Measurements from ENCODE around the gene USP21. TPM values are rescaled to one million over a fixed set of nuclear protein-coding genes. Genes with fewer than 3 reads are reported as not detected.

USP21 gene
- total RNA-seq, result 10 to 100 TPM; 13.7 to 28.8 (median 25.3) TPM

GRCh38 chr1:161159087-161159912 is at the start of gene USP21:
Gene USP21, plus strand, starts transcription at chr1:161159500. Its CDS starts 1,141 bp downstream, at chr1:161160641.
- intact Hi-C loops (cut with DNase I; ENCODE audit: low total_unique reads), result no loop called here
- peak; percentile 91 to 99 for DNase-seq (ENCODE audit: low spot score in 2 of 2)
- peak within 1 kb of the TSS; percentile 98 for H3K4me3 ChIP-seq (ENCODE audit: low read depth, poor library complexity, severe bottlenecking)
- WGBS, 2 donors, result 1 to 3% methylated on average over 27 to 55 of the region's 60 CpGs
- TF ChIP-seq POLR2A (IDR thresholded peaks at IDR 0.05), result no peak
- TF ChIP-seq, protein P1, sequence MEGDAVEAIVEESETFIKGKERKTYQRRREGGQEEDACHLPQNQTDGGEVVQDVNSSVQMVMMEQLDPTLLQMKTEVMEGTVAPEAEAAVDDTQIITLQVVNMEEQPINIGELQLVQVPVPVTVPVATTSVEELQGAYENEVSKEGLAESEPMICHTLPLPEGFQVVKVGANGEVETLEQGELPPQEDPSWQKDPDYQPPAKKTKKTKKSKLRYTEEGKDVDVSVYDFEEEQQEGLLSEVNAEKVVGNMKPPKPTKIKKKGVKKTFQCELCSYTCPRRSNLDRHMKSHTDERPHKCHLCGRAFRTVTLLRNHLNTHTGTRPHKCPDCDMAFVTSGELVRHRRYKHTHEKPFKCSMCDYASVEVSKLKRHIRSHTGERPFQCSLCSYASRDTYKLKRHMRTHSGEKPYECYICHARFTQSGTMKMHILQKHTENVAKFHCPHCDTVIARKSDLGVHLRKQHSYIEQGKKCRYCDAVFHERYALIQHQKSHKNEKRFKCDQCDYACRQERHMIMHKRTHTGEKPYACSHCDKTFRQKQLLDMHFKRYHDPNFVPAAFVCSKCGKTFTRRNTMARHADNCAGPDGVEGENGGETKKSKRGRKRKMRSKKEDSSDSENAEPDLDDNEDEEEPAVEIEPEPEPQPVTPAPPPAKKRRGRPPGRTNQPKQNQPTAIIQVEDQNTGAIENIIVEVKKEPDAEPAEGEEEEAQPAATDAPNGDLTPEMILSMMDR (IDR thresholded peaks at IDR 0.05), result no peak

DNA sequence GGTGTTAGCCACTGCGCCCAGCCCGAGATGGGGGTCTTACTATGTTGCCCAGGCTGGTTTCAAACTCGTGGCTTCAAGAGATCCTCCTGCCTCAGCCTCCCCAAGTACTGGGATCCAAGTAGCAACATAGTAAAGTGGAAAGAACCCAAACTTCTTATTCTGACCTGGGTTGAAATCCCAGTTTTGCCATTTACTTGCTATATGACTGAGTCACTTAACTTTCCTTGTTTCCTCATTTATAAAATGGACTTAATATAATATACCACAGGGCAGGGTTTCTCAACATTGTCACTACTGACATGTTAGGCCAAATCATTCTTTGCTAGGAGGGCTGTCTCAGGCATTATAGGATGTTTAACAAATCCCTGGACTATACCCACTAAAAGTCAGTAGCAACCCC is 48.2 kb upstream of the USP21 start:
- intact Hi-C loops (cut with DNase I; ENCODE audit: low total_unique reads), result no loop called here
- H3K4me3 ChIP-seq (ENCODE audit: low read depth, poor library complexity, severe bottlenecking), result no peak overlapping the region
- no peak for DNase-seq (ENCODE audit: low spot score in 2 of 2)
- TF ChIP-seq POLR2A (IDR thresholded peaks at IDR 0.05), result no peak
- TF ChIP-seq, protein P1 (IDR thresholded peaks at IDR 0.05), result no peak
- WGBS, 2 donors, result 96 to 100% methylated on average over 3 of the region's 3 CpGs

DNA sequence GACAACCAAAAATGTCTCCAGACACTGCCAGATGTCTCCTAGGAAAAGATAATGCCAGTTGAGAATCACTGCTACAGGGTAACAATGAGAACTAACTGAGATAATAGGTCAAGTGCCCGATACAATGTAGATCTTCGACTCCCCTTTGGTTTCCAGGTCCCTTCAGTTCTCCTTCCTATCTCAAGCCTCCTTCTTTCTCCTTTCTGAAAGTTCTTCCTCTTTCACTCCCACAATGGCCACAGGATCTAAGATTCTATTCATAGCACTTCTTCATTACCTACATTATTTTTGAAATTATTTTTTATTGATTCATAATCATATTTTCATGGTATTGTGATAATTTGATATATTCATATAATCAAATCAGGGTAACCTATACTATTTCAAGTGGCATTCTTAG is 47.8 kb upstream of the USP21 start:
- TF ChIP-seq, protein P1 (IDR thresholded peaks at IDR 0.05), result no peak
- no peak for TF ChIP-seq POLR2A (IDR thresholded peaks at IDR 0.05)
- 76 to 91% methylated on average over 2 of the region's 2 CpGs for WGBS, 2 donors

GRCh38 chr1:161113915-161114314 is 45.4 kb upstream of the USP21 start:
- intact Hi-C loops (cut with DNase I; ENCODE audit: low total_unique reads), result no loop called here
- no peak for TF ChIP-seq POLR2A (IDR thresholded peaks at IDR 0.05)
- TF ChIP-seq, protein P1 (IDR thresholded peaks at IDR 0.05), result no peak
- H3K4me3 ChIP-seq (ENCODE audit: low read depth, poor library complexity, severe bottlenecking), result no peak overlapping the region
- no peak for DNase-seq (ENCODE audit: low spot score in 2 of 2)
- WGBS, 2 donors, result 80 to 91% methylated on average over 1 of the region's 1 CpG

More for the DNA sequence above, 47.8 kb upstream of the USP21 start:
- DNase-seq (ENCODE audit: low spot score in 2 of 2), result no peak
- no peak overlapping the region for H3K4me3 ChIP-seq (ENCODE audit: low read depth, poor library complexity, severe bottlenecking)
- intact Hi-C loops (cut with DNase I; ENCODE audit: low total_unique reads), result no loop called here

- DNase-seq (ENCODE audit: low spot score in 2 of 2), result no peak
- WGBS, 2 donors, result 81 to 85% methylated on average over 2 of the region's 2 CpGs
- TF ChIP-seq, protein P1 (IDR thresholded peaks at IDR 0.05), result no peak
- no peak for TF ChIP-seq POLR2A (IDR thresholded peaks at IDR 0.05)
- intact Hi-C loops (cut with DNase I; ENCODE audit: low total_unique reads), result no loop called here
- H3K4me3 ChIP-seq (ENCODE audit: low read depth, poor library complexity, severe bottlenecking), result no peak overlapping the region
Observed at GRCh38 chr1:161114556-161114955, 44.7 kb upstream of the USP21 start.
